Uterus (tissue), 4 donors: ENCODE measurements around the gene SMIM5. TPM values are rescaled to one million over a fixed set of nuclear protein-coding genes. Genes with fewer than 3 reads are reported as not detected.
A peak's percentile ranks its signal among the peaks of the same experiment; 100 is the strongest.

Experiments used
- DNase-seq, 2 donors: peaks; one replicate each; pipeline ENCODE4 v3.0.0-alpha.2; 2019 to 2020
- H3K27ac ChIP-seq, 2 donors: fragments of 200-600 bp; sonication (generic); 1 replicate in 1 of 2; 2 replicates in 1 of 2; pipeline ENCODE4 v1.5.1; 2016 to 2018
- H3K27me3 ChIP-seq, 2 donors: fragments of 200-600 bp; sonication (generic); one replicate each; pipeline ENCODE4 v1.5.1; 2018 to 2019; ENCODE audit warnings: control low read depth in 1 of 2
- H3K36me3 ChIP-seq, 2 donors: fragments of 200-600 bp; sonication (generic); one replicate each; pipeline ENCODE4 v1.5.1; 2019; ENCODE audit warnings: control low read depth in 1 of 2
- H3K4me1 ChIP-seq, 2 donors: fragments of 200-600 bp; sonication (generic); one replicate each; pipeline ENCODE4 v1.5.1; 2018 to 2019; ENCODE audit warnings: control low read depth in 1 of 2
- H3K4me3 ChIP-seq, 2 donors: fragments of 200-600 bp; sonication (generic); 1 replicate in 1 of 2; 2 replicates in 1 of 2; pipeline ENCODE4 v1.5.1; 2018 to 2019; ENCODE audit warnings: mild to moderate bottlenecking in 1 of 2
- H3K9me3 ChIP-seq, 2 donors: fragments of 200-600 bp; sonication (generic); one replicate each; pipeline ENCODE4 v1.5.1; 2019; ENCODE audit warnings: control low read depth in 1 of 2
- CTCF ChIP-seq, 4 experiments: fragments of 200-600 bp in 2 of 4; fragments of 450-650 bp in 2 of 4; sonication (generic) in 2 of 4; IDR thresholded peaks; one replicate each; pipeline ENCODE4 v1.5.1; 2016 to 2019; ENCODE audit warnings: antibody characterized with exemption in 4 of 4, mild to moderate bottlenecking in 2 of 4, moderate library complexity in 1 of 4
- POLR2A ChIP-seq, 2 donors: fragments of 450-650 bp; IDR thresholded peaks; one replicate each; pipeline ENCODE4 v1.6.1; 2016; ENCODE audit warnings: antibody characterized with exemption in 2 of 2, mild to moderate bottlenecking in 1 of 2, moderate library complexity in 1 of 2
- intact Hi-C: fragments of 100-400 bp; cut with DNase I; formaldehyde crosslinking; loops from one replicate; pipeline ENCODE4 v1.15.1; 2023; ENCODE audit warnings: low total_unique reads
- total RNA-seq, 4 donors: library from RNA; depleted of rRNA in 3 of 4; stranded (reverse); fragments of >200 nt in 3 of 4; gene quantifications; one replicate each; pipeline versions ENCODE4 v1.1.0 to v1.2.4, GENCODE V29; 2014 to 2023
- donor health status: DM: yes; HTN: yes; CAD: no.

SMIM5 gene
- total RNA-seq, 4 donors from 2014 or later, result 0.85 to 2.2 TPM; not detected in 2

GRCh38 chr17:75589012-75589918, 44.0 kb upstream of the SMIM5 start:
- peak overlapping the region; percentile 89 to 97 for H3K27ac ChIP-seq
- peak; percentile 93 to 97 for DNase-seq
- TF ChIP-seq POLR2A (IDR thresholded peaks at IDR 0.05) (peak; percentile 48 to 88), CTCF (IDR thresholded peaks at IDR 0.05) (peak; percentile 57 to 92 (median 80))

GRCh38 chr17:75589919-75590303, 43.3 kb upstream of the SMIM5 start:
- TF ChIP-seq CTCF (IDR thresholded peaks at IDR 0.05) (no peak), POLR2A (IDR thresholded peaks at IDR 0.05) (no peak)
- peak; percentile 43 to 45 for DNase-seq
- intact Hi-C loops, result loop anchor here (5.0 kb wide), 1 partner anchor 163 kb away; no protein-coding TSS in a partner anchor
- no peaks in the 10 kb centered on the region for H3K27me3 ChIP-seq
- peak overlapping the region; percentile 65 to 67 for H3K4me3 ChIP-seq
- peaks cover 6% of the 10 kb centered on the region in 2 donors for H3K4me1 ChIP-seq
- H3K27ac ChIP-seq, result peak overlapping the region; percentile 89 to 97
- no peaks in the 10 kb centered on the region for H3K36me3 ChIP-seq
- no peaks in the 10 kb centered on the region for H3K9me3 ChIP-seq

More at GRCh38 chr17:75589012-75589918, 44.0 kb upstream of the SMIM5 start:
- H3K4me3 ChIP-seq, result peak overlapping the region; percentile 65 to 67
- H3K36me3 ChIP-seq, result no peaks in the 10 kb centered on the region
- no peaks in the 10 kb centered on the region for H3K27me3 ChIP-seq
- peaks cover 6% of the 10 kb centered on the region in 2 donors for H3K4me1 ChIP-seq
- intact Hi-C loops, result no loop called here
- no peaks in the 10 kb centered on the region for H3K9me3 ChIP-seq

GRCh38 chr17:75590314-75590761, 42.9 kb upstream of the SMIM5 start:
- intact Hi-C loops, result loop anchor here (5.0 kb wide), 1 partner anchor 163 kb away; no protein-coding TSS in a partner anchor
- Histone ChIP-seq H3K36me3 (no peaks in the 10 kb centered on the region), H3K27ac (peak overlapping the region in 1 of 2 donors; percentile 89), H3K4me3 (no peak overlapping the region), H3K27me3 (no peaks in the 10 kb centered on the region), H3K9me3 (no peaks in the 10 kb centered on the region), H3K4me1 (peaks cover 6% of the 10 kb centered on the region in 2 donors)
- TF ChIP-seq POLR2A (IDR thresholded peaks at IDR 0.05) (no peak), CTCF (IDR thresholded peaks at IDR 0.05) (no peak)
- no peak for DNase-seq

GRCh38 chr17:75590849-75591721, 42.1 kb upstream of the SMIM5 start:
- DNase-seq, result no peak
- no peaks in the 10 kb centered on the region for H3K27me3 ChIP-seq
- H3K9me3 ChIP-seq, result no peaks in the 10 kb centered on the region
- no peak overlapping the region for H3K4me3 ChIP-seq
- H3K4me1 ChIP-seq, result peaks cover 6% of the 10 kb centered on the region in 2 donors
- no peaks in the 10 kb centered on the region for H3K36me3 ChIP-seq
- no peak overlapping the region for H3K27ac ChIP-seq
- TF ChIP-seq POLR2A (IDR thresholded peaks at IDR 0.05), result no peak
- no peak for TF ChIP-seq CTCF (IDR thresholded peaks at IDR 0.05)
- intact Hi-C loops, result loop anchor here (5.0 kb wide), 1 partner anchor 164 kb away; no protein-coding TSS in a partner anchor
